PC-9 (cell line): ENCODE data around the gene RNF169. TPM values are rescaled to one million over a fixed set of nuclear protein-coding genes. Genes with fewer than 3 reads are reported as not detected.

Source experiments
- BruUV-seq: library from RNA; stranded (reverse); fragments of 400-500 nt; replicated peaks from 2 replicates; lab custom pipeline; 2021; lab: Mats Ljungman, UMichigan
- CTCF ChIA-PET: fragments of 300-600 bp; sonication (Branson Sonifier 250); formaldehyde crosslinking; loops from one replicate; lab custom pipeline; 2022; ENCODE audit warnings: antibody characterized with exemption; lab: Charles Lee
- POLR2A ChIA-PET: fragments of 300-600 bp; sonication (Branson Sonifier 250); formaldehyde crosslinking; loops from one replicate; lab custom pipeline; 2022; ENCODE audit warnings: antibody characterized with exemption; ENCODE audit not compliant: unreplicated experiment; lab: Charles Lee
- DNase-seq, 2 experiments: peaks; one replicate each; pipeline versions ENCODE4 v3.0.0 to v3.0.0-alpha.2; 2015 to 2022; ENCODE audit warnings: mixed read lengths in 1 of 2
- H2AFZ ChIP-seq: fragments of 200-600 bp; sonication (generic); 2 replicates; pipeline ENCODE4 v1.8.1; 2017; ENCODE audit warnings: antibody characterized with exemption
- H3F3A ChIP-seq: fragments of 200-600 bp; sonication (generic); 2 replicates; pipeline ENCODE4 v1.8.1; 2017; ENCODE audit warnings: antibody characterized with exemption, mild to moderate bottlenecking, low read depth; ENCODE audit not compliant: insufficient read depth
- H3K27ac ChIP-seq: fragments of 200-600 bp; sonication (generic); 2 replicates; pipeline ENCODE4 v1.6.1; 2016; ENCODE audit warnings: mixed run types
- H3K27me3 ChIP-seq: fragments of 200-600 bp; sonication (generic); 2 replicates; pipeline ENCODE4 v1.6.1; 2016; ENCODE audit warnings: low read depth, mixed run types; ENCODE audit not compliant: insufficient read depth
- H3K36me3 ChIP-seq: fragments of 200-600 bp; sonication (generic); 2 replicates; pipeline ENCODE4 v1.6.1; 2016; ENCODE audit warnings: low read depth, mixed run types
- H3K4me1 ChIP-seq: fragments of 200-600 bp; sonication (generic); replicated peaks from 2 replicates; pipeline ENCODE4 v1.6.1; 2016; ENCODE audit warnings: mixed run types; ENCODE audit not compliant: insufficient read depth
- H3K4me2 ChIP-seq: fragments of 200-600 bp; sonication (generic); 2 replicates; pipeline ENCODE4 v1.6.1; 2017; ENCODE audit warnings: mixed run types
- H3K4me3 ChIP-seq: fragments of 200-600 bp; sonication (generic); 2 replicates; pipeline ENCODE4 v1.6.1; 2016; ENCODE audit warnings: mixed run types
- H3K79me2 ChIP-seq: fragments of 200-600 bp; sonication (generic); 2 replicates; pipeline ENCODE4 v1.6.1; 2017; ENCODE audit warnings: low read depth, mixed run types
- H3K9me2 ChIP-seq: fragments of 200-600 bp; sonication (generic); 2 replicates; pipeline ENCODE4 v1.8.1; 2017; ENCODE audit warnings: mild to moderate bottlenecking; ENCODE audit not compliant: insufficient read depth
- H3K9me3 ChIP-seq: fragments of 200-600 bp; sonication (generic); 2 replicates; pipeline ENCODE4 v1.8.1; 2016; ENCODE audit warnings: low read depth; ENCODE audit not compliant: insufficient read depth
- H4K20me1 ChIP-seq: fragments of 200-600 bp; sonication (generic); 2 replicates; pipeline ENCODE4 v1.8.1; 2017; ENCODE audit not compliant: insufficient read depth
- CTCF ChIP-seq: fragments of 200-600 bp; sonication (generic); conservative IDR thresholded peaks from 2 replicates; pipeline ENCODE4 v1.6.1; 2017; ENCODE audit warnings: mixed run types, antibody characterized with exemption, mild to moderate bottlenecking, moderate library complexity
- EZH2 ChIP-seq: fragments of 200-600 bp; sonication (generic); IDR thresholded peaks from 2 replicates; pipeline ENCODE4 v1.8.0; 2017; ENCODE audit warnings: antibody characterized with exemption, low read depth
- intact Hi-C: fragments of 100-400 bp; cut with micrococcal nuclease; formaldehyde crosslinking; loops from one replicate; pipeline ENCODE4 v1.10.0; 2022; ENCODE audit not compliant: unreplicated experiment
- total RNA-seq: library from RNA; stranded (reverse); gene quantifications from 2 replicates; pipeline ENCODE4 v1.2.3, GENCODE V29; 2021

The RNF169 gene
- total RNA-seq, 1 experiment from 2014 or later, result 36.5 TPM

- no peaks in the 10 kb centered on the region for H3K79me2 ChIP-seq
- 0 out of 2 replicates have a peak, but pooled peaks cover 4% of the 10 kb centered on the region for H3K4me1 ChIP-seq
- H2AFZ ChIP-seq, result no peak overlapping the region
- no peak overlapping the region for H3K4me3 ChIP-seq
- no peaks in the 10 kb centered on the region for H3K27me3 ChIP-seq
- intact Hi-C loops, result loop anchor here (2.0 to 10.0 kb wide), 3 partner anchors 107 to 485 kb away; no protein-coding TSS in a partner anchor
- no peak overlapping the region for H3K27ac ChIP-seq
- no TSS peak for BruUV-seq
- no peaks in the 10 kb centered on the region for H4K20me1 ChIP-seq
- peaks cover 4% of the 10 kb centered on the region; the same call in 1 of the 2 replicates for H3F3A ChIP-seq
- H3K4me2 ChIP-seq, result no peak overlapping the region
- H3K9me3 ChIP-seq, result no peaks in the 10 kb centered on the region; the same call in 1 of the 2 replicates
- no peaks in the 10 kb centered on the region for H3K9me2 ChIP-seq
- ChIA-PET CTCF (interaction anchor here (0.5 to 2.5 kb wide), 9 partner anchors 8 to 476 kb away, joined by 3 to 24 read pairs (median 4); no protein-coding TSS in a partner anchor), POLR2A (interaction anchor here (0.6 kb wide), 1 partner anchor 128 kb away, joined by 5 read pairs; no protein-coding TSS in a partner anchor)
- TF ChIP-seq CTCF, result peak; percentile 98
- no peak for TF ChIP-seq EZH2
- DNase-seq, result peak; percentile 58 to 66
- no peaks in the 10 kb centered on the region for H3K36me3 ChIP-seq
Measured at GRCh38 chr11:74739546-74740270, 8.9 kb upstream of the RNF169 start.

- no peaks in the 10 kb centered on the region for H3K36me3 ChIP-seq
- no peaks in the 10 kb centered on the region for H3K9me2 ChIP-seq
- H2AFZ ChIP-seq, result no peak overlapping the region
- no TSS peak for BruUV-seq
- no peak overlapping the region for H3K4me3 ChIP-seq
- H3K4me1 ChIP-seq, result 0 out of 2 replicates have a peak, but pooled peaks cover 4% of the 10 kb centered on the region
- H3F3A ChIP-seq, result peaks cover 4% of the 10 kb centered on the region; the same call in 1 of the 2 replicates
- intact Hi-C loops, result loop anchor here (5.0 kb wide), 1 partner anchor 110 kb away; no protein-coding TSS in a partner anchor
- no peak overlapping the region for H3K27ac ChIP-seq
- no peaks in the 10 kb centered on the region for H4K20me1 ChIP-seq
- no peaks in the 10 kb centered on the region; the same call in 1 of the 2 replicates for H3K9me3 ChIP-seq
- no peak for DNase-seq
- ChIA-PET POLR2A (no interaction called here), CTCF (no interaction called here)
- TF ChIP-seq CTCF (no peak), EZH2 (no peak)
- no peaks in the 10 kb centered on the region for H3K27me3 ChIP-seq
- no peak overlapping the region for H3K4me2 ChIP-seq
- no peaks in the 10 kb centered on the region for H3K79me2 ChIP-seq
Measured at GRCh38 chr11:74742070-74742469, 6.6 kb upstream of the RNF169 start.

GRCh38 chr11:74743640-74744039 lies 5.0 kb upstream of the RNF169 start:
- Histone ChIP-seq H3K27ac (no peak overlapping the region), H2AFZ (no peak overlapping the region), H3K4me1 (peaks cover 11% of the 10 kb centered on the region), H3K79me2 (no peaks in the 10 kb centered on the region), H3K4me3 (no peak overlapping the region), H3F3A (peaks cover 4% of the 10 kb centered on the region; the same call in 1 of the 2 replicates), H3K4me2 (no peak overlapping the region), H3K9me3 (no peaks in the 10 kb centered on the region; the same call in 1 of the 2 replicates), H4K20me1 (no peaks in the 10 kb centered on the region), H3K9me2 (no peaks in the 10 kb centered on the region), H3K27me3 (no peaks in the 10 kb centered on the region), H3K36me3 (no peaks in the 10 kb centered on the region)
- POLR2A ChIA-PET, result no interaction called here
- CTCF ChIA-PET, result interaction anchor here (0.6 kb wide), 1 partner anchor 22 kb away, joined by 3 read pairs; no protein-coding TSS in a partner anchor
- intact Hi-C loops, result loop anchor here (5.0 kb wide), 1 partner anchor 111 kb away; no protein-coding TSS in a partner anchor
- no peak for DNase-seq
- no peak for TF ChIP-seq CTCF
- TF ChIP-seq EZH2, result no peak
- no TSS peak for BruUV-seq
